HEK293 (cell line): Measurements from ENCODE around the gene PPP1R15B.

ENCODE experiments used
- CTCF ChIA-PET: fragments of 350-600 bp; formaldehyde crosslinking; extraction: SDS; loops from one replicate; lab custom pipeline; 2021; ENCODE audit warnings: antibody characterized with exemption; lab: Yijun Ruan, JAX
- POLR2A ChIA-PET: fragments of 300-600 bp; formaldehyde crosslinking; extraction: SDS; loops from one replicate; lab custom pipeline; 2020; ENCODE audit warnings: antibody characterized with exemption, inconsistent platforms; lab: Yijun Ruan, JAX
- H3K27ac ChIP-seq: fragments of 200-500 bp; sonication (Bioruptor generic); 2 replicates; pipeline ENCODE4 v1.5.1; 2014; ENCODE audit warnings: low read depth, low read length, control low read depth, inconsistent platforms; ENCODE audit errors: extremely low read depth
- H3K36me3 ChIP-seq, 2 experiments: fragments of 200-500 bp in 1 of 2; sonication (Bioruptor generic) in 1 of 2; 1 replicate in 1 of 2; 2 replicates in 1 of 2; pipeline ENCODE4 v1.5.1; 2014 to 2017; ENCODE audit warnings: inconsistent platforms in 2 of 2, low read length in 2 of 2; ENCODE audit not compliant: control insufficient read depth in 2 of 2, insufficient read depth in 1 of 2
- H3K4me1 ChIP-seq: fragments of 200-500 bp; sonication (Bioruptor generic); 2 replicates; pipeline ENCODE4 v1.5.1; 2014; ENCODE audit warnings: mild to moderate bottlenecking, low read length, inconsistent platforms; ENCODE audit not compliant: control insufficient read depth, insufficient read depth
- H3K4me3 ChIP-seq: 2 replicates; pipeline ENCODE4 v1.5.1; 2011; ENCODE audit warnings: low read depth, mild to moderate bottlenecking, control low read depth, low read length, moderate library complexity
- H3K9me3 ChIP-seq: fragments of 200-500 bp; sonication (Bioruptor generic); 2 replicates; pipeline ENCODE4 v1.5.1; 2014; ENCODE audit warnings: low read depth, low read length, inconsistent platforms; ENCODE audit not compliant: control insufficient read depth, insufficient read depth
- CTCF ChIP-seq: fragments of 450-650 bp; formaldehyde crosslinking; IDR thresholded peaks from 2 replicates; pipeline ENCODE4 v1.5.1; 2016; ENCODE audit warnings: missing biosample characterization, missing genetic modification characterization
- KLF16 ChIP-seq: fragments of 450-650 bp; formaldehyde crosslinking; IDR thresholded peaks from 2 replicates; pipeline ENCODE4 v1.5.1; 2017; ENCODE audit warnings: missing biosample characterization, missing genetic modification characterization
- KLF9 ChIP-seq: fragments of 450-650 bp; formaldehyde crosslinking; IDR thresholded peaks from 2 replicates; pipeline ENCODE4 v1.5.1; 2016; ENCODE audit warnings: missing biosample characterization, missing genetic modification characterization, low read depth
- OVOL3 ChIP-seq: fragments of 450-650 bp; formaldehyde crosslinking; IDR thresholded peaks from 2 replicates; pipeline ENCODE4 v1.5.1; 2016; ENCODE audit warnings: missing biosample characterization, missing genetic modification characterization
- PATZ1 ChIP-seq: fragments of 450-650 bp; formaldehyde crosslinking; IDR thresholded peaks from 2 replicates; pipeline ENCODE4 v1.5.1; 2016; ENCODE audit warnings: missing biosample characterization, missing genetic modification characterization
- SETDB1 ChIP-seq: IDR thresholded peaks from one replicate; pipeline ENCODE4 v1.6.1; 2017; ENCODE audit warnings: mild to moderate bottlenecking, low read length, moderate library complexity, mixed read lengths; ENCODE audit not compliant: insufficient read length
- ZBTB49 ChIP-seq: fragments of 450-650 bp; formaldehyde crosslinking; IDR thresholded peaks from 2 replicates; pipeline ENCODE4 v1.5.1; 2016; ENCODE audit warnings: missing biosample characterization, missing genetic modification characterization, low read depth
- ZNF19 ChIP-seq: fragments of 450-650 bp; formaldehyde crosslinking; IDR thresholded peaks from 2 replicates; pipeline ENCODE4; 2016; ENCODE audit warnings: missing biosample characterization, missing genetic modification characterization, low read depth
- ZNF223 ChIP-seq: fragments of 450-650 bp; formaldehyde crosslinking; IDR thresholded peaks from 2 replicates; pipeline ENCODE4 v1.5.1; 2016; ENCODE audit warnings: missing biosample characterization, missing genetic modification characterization
- ZNF394 ChIP-seq: fragments of 450-650 bp; formaldehyde crosslinking; IDR thresholded peaks from 2 replicates; pipeline ENCODE4 v1.5.1; 2016; ENCODE audit warnings: missing biosample characterization, missing genetic modification characterization, mild to moderate bottlenecking, moderate library complexity, borderline replicate concordance
- ZNF398 ChIP-seq: fragments of 450-650 bp; formaldehyde crosslinking; IDR thresholded peaks from 2 replicates; pipeline ENCODE4 v1.5.1; 2017; ENCODE audit warnings: missing biosample characterization, missing genetic modification characterization
- ZNF555 ChIP-seq: fragments of 450-650 bp; formaldehyde crosslinking; conservative IDR thresholded peaks from 2 replicates; pipeline ENCODE4 v1.5.1; 2017; ENCODE audit warnings: missing biosample characterization, mild to moderate bottlenecking, missing genetic modification characterization, inconsistent platforms
- ZNF561 ChIP-seq: fragments of 450-650 bp; IDR thresholded peaks from 2 replicates; pipeline ENCODE4 v1.5.1; 2018; ENCODE audit warnings: missing biosample characterization, missing genetic modification characterization, borderline replicate concordance
- ZNF600 ChIP-seq: fragments of 450-650 bp; formaldehyde crosslinking; IDR thresholded peaks from 2 replicates; pipeline ENCODE4 v1.5.1; 2016; ENCODE audit warnings: missing biosample characterization, missing genetic modification characterization
- ZNF624 ChIP-seq: fragments of 450-650 bp; formaldehyde crosslinking; IDR thresholded peaks from 2 replicates; pipeline ENCODE4 v1.5.1; 2017; ENCODE audit warnings: missing biosample characterization, missing genetic modification characterization
- ZNF639 ChIP-seq: fragments of 450-650 bp; formaldehyde crosslinking; IDR thresholded peaks from 2 replicates; pipeline ENCODE4 v1.5.1; 2016; ENCODE audit warnings: missing biosample characterization, missing genetic modification characterization
- ZNF76 ChIP-seq: fragments of 450-650 bp; formaldehyde crosslinking; IDR thresholded peaks from 2 replicates; pipeline ENCODE4; 2016; ENCODE audit warnings: low read depth, missing biosample characterization, missing genetic modification characterization, borderline replicate concordance
- ZNF791 ChIP-seq: fragments of 450-650 bp; formaldehyde crosslinking; IDR thresholded peaks from 2 replicates; pipeline ENCODE4 v1.5.1; 2016; ENCODE audit warnings: missing biosample characterization, missing genetic modification characterization
- ZNF830 ChIP-seq: fragments of 450-650 bp; IDR thresholded peaks from 2 replicates; pipeline ENCODE4 v1.5.0; 2018; ENCODE audit warnings: missing biosample characterization, missing genetic modification characterization, low read depth, mild to moderate bottlenecking, moderate library complexity
- TF ChIP-seq, protein P1 (sequence below): fragments of 450-650 bp; IDR thresholded peaks from 2 replicates; pipeline ENCODE4 v1.5.1; 2018; ENCODE audit warnings: missing biosample characterization, mild to moderate bottlenecking, missing genetic modification characterization

PPP1R15B gene

DNA sequence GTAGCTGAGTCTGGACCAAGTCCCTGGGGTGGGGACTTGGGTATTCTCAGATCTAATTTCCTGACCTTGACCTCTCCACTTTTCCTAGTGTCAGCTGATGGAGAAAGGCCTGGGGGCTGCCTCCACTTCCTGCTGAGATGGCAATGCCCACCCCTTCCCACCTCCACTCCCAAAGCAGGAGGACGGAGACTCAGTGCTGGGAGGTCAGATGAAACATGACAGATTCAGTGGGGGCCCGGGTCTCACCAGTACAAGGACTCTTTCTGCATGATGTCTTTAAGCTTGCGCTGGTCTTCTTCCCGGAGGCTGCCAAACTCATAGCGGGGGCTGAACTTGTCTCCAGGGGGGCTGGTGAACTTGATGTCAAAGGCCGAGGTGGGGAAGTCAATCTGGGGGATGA lies 35.6 kb upstream of the PPP1R15B start:
- TF ChIP-seq ZNF830 (tag by site-specific recombination) (no peak), SETDB1 (no peak), ZBTB49 (no peak), ZNF791 (tag by site-specific recombination) (no peak), ZNF76 (tag by site-specific recombination) (no peak), ZNF624 (tag by site-specific recombination) (no peak), OVOL3 (no peak), ZNF555 (no peak), ZNF223 (tag by site-specific recombination) (no peak), ZNF19 (tag by site-specific recombination) (no peak)
- TF ChIP-seq, protein P1, sequence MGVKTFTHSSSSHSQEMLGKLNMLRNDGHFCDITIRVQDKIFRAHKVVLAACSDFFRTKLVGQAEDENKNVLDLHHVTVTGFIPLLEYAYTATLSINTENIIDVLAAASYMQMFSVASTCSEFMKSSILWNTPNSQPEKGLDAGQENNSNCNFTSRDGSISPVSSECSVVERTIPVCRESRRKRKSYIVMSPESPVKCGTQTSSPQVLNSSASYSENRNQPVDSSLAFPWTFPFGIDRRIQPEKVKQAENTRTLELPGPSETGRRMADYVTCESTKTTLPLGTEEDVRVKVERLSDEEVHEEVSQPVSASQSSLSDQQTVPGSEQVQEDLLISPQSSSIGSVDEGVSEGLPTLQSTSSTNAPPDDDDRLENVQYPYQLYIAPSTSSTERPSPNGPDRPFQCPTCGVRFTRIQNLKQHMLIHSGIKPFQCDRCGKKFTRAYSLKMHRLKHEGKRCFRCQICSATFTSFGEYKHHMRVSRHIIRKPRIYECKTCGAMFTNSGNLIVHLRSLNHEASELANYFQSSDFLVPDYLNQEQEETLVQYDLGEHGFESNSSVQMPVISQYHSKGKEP = no peak
- ChIA-PET POLR2A (interaction anchor here (1.0 to 2.8 kb wide), 3 partner anchors 47 to 58 kb away, joined by 3 to 20 read pairs (median 5); partner anchors contain the start of gene PIK3C2B), CTCF (interaction anchor here (0.6 to 10.8 kb wide), 19 partner anchors 7 to 360 kb away, joined by 3 to 314 read pairs (median 6); partner anchors contain the start of gene PIK3C2B)
- Histone ChIP-seq H3K36me3 (peaks cover 5 to 32% of the 10 kb centered on the region in 2 experiments; a peak in 2 of 3 replicates), H3K4me1 (peaks cover 3% of the 10 kb centered on the region; the same call in 1 of the 2 replicates), H3K9me3 (no peaks in the 10 kb centered on the region), H3K27ac (no peak overlapping the region), H3K4me3 (no peak overlapping the region)

DNA sequence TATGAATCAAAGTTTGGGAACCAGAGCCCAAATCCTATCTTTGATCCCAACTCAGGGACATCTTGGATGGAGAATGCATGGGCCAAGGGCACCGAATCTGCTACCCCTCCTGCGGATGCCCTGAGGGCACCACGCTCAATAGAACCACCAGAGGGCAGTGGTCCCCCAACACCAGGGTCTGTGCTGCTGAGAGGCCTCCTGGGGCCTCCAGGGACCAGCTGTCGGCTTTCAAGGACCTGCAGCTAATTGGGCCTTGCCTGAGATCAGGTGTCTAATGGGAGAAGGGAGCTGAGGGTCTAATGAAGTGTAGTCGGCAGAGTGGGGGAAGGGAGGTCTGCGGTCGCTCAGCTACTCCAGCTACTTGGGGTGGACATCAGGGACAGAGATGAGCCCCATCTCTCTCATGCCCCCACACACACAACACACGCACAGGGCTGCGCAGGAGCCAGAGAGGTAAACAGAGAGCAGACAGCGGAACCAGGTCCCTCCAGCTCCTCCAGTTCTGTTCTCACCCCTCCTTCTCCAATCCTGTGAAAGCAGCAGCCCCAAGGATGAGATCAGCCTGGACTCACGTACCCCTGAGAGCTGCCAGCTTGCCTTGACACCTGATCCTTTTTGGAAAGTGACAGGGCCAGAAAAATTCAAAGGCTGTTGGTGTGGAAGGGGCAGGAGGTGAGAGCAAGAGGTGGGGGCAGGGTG lies 34.9 kb upstream of the PPP1R15B start:
- no peaks in the 10 kb centered on the region for H3K9me3 ChIP-seq
- peaks cover 5 to 36% of the 10 kb centered on the region in 2 experiments; a peak in 2 of 3 replicates for H3K36me3 ChIP-seq
- ChIA-PET POLR2A (interaction anchor here (1.2 to 2.8 kb wide), 3 partner anchors 38 to 59 kb away, joined by 4 to 20 read pairs (median 5); partner anchors contain the start of gene PIK3C2B), CTCF (interaction anchor here (0.6 to 10.8 kb wide), 28 partner anchors 8 to 361 kb away, joined by 3 to 314 read pairs (median 5); partner anchors contain the start of gene PIK3C2B)
- no peak overlapping the region for H3K4me3 ChIP-seq
- H3K27ac ChIP-seq = no peak overlapping the region
- peaks cover 3% of the 10 kb centered on the region; the same call in 1 of the 2 replicates for H3K4me1 ChIP-seq
- TF ChIP-seq CTCF (tag by site-specific recombination) (peak; percentile 53; the same call in 1 of the 2 replicates), PATZ1 (tag by site-specific recombination) (peak; percentile 56; the same call in 1 of the 2 replicates), ZNF394 (tag by site-specific recombination) (peak; percentile 95), ZNF639 (tag by site-specific recombination) (no peak), ZNF398 (tag by site-specific recombination) (peak; percentile 23; the same call in 1 of the 2 replicates), ZNF561 (tag by site-specific recombination) (peak; percentile 40; the same call in 1 of the 2 replicates), ZNF76 (tag by site-specific recombination) (0 out of 2 replicates have a peak, but pooled peaks have one; percentile 29), KLF9 (tag by site-specific recombination) (no peak), ZNF600 (tag by site-specific recombination) (peak; percentile 74), KLF16 (tag by site-specific recombination) (peak; percentile 41; the same call in 1 of the 2 replicates)
